Nasal cavity respiratory epithelium epithelial cell of viscerocranial mucosa (primary cell): ENCODE results near the gene GNG10. TPM values are rescaled to one million over a fixed set of nuclear protein-coding genes. Genes with fewer than 3 reads are reported as not detected.

Source experiments
- total RNA-seq: library from RNA; depleted of rRNA; stranded (reverse); fragments of >200 nt; gene quantifications from 2 replicates; pipeline ENCODE4 v1.2.3, GENCODE V29; 2014

The GNG10 gene
- total RNA-seq, result 30.0 and 33.5 TPM in 2 replicates

GRCh38 chr9:111661150-111661801 lies at the start of gene GNG10:
Gene GNG10, plus strand, starts transcription at chr9:111661605. Its CDS starts 30 bp downstream, at chr9:111661635.

DNA sequence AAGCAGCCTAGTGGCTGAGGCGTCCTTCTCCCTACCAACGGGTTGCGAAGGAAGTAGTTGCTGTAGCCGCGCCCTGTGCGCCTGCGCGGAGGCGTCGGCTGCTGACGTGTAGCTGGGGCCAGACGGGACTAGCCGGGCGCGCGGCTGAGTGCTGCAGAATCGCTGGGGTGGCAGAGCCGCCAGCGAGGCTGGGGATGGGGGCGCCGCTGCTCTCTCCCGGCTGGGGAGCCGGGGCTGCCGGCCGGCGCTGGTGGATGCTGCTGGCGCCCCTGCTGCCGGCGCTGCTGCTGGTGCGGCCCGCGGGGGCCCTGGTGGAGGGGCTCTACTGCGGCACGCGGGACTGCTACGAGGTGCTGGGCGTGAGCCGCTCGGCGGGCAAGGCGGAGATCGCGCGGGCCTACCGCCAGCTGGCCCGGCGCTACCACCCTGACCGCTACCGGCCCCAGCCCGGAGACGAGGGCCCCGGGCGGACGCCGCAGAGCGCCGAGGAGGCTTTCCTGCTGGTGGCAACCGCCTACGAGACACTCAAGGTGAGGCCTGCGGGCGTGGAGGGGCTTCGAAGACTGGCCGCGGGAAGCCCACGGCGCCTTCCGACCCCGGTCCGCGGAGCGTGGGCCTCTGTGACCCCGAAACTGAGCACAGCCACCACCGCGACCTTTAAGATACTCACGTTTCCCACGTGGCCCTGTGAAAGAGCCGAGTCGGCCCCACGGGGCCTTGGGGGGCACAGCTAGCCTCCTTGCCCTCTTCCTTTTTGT lies 30.0 kb upstream of the GNG10 start, which contains the start of gene DNAJC25:
DNAJC25 (plus strand) TSS at position 121 of the 758 bp plus-strand sequence; CDS start at position 195, 74 bp downstream.

Other genes starting within 250 kb of the GNG10 start
- 140 and 189 TPM in 2 replicates for gene ECPAS, start 177.2 kb upstream of the GNG10 start, total RNA-seq
- 0.78 and 1.4 TPM in 2 replicates for gene ZNF483, start 136.4 kb upstream of the GNG10 start, total RNA-seq
- gene PTGR1, start 62.0 kb upstream of the GNG10 start, total RNA-seq, result 49.9 and 57.2 TPM in 2 replicates
- gene DNAJC25, start 30.3 kb upstream of the GNG10 start, total RNA-seq, result 7.2 and 9.5 TPM in 2 replicates
- gene SHOC1, start 133.3 kb downstream of the GNG10 start, total RNA-seq, result under 0.01 and 0.07 TPM in 2 replicates
- gene UGCG, start 235.2 kb downstream of the GNG10 start, total RNA-seq, result 64.9 and 100 TPM in 2 replicates